H1 (cell line): ENCODE results near the gene SLC25A22. TPM values are rescaled to one million over a fixed set of nuclear protein-coding genes. Genes with fewer than 3 reads are reported as not detected.

ENCODE experiments used
- CTCF ChIA-PET: fragments of 300-600 bp; sonication (Branson Sonifier 250); formaldehyde crosslinking; loops from one replicate; lab custom pipeline; 2021; ENCODE audit not compliant: partially characterized antibody; lab: Charles Lee
- POLR2A ChIA-PET: fragments of 300-600 bp; sonication (Branson Sonifier 250); formaldehyde crosslinking; loops from one replicate; lab custom pipeline; 2021; ENCODE audit warnings: inconsistent platforms; ENCODE audit not compliant: partially characterized antibody; lab: Charles Lee
- DNase-seq, 2 experiments: peaks; one replicate each; pipeline versions ENCODE4 v3.0.0 to v3.0.0-alpha.2; 2010 to 2022; ENCODE audit warnings: low spot score in 2 of 2, low read depth in 1 of 2, mixed read lengths in 1 of 2
- FAIRE-seq: peaks from 2 replicates; lab custom pipeline; 2011; peaks lifted over from hg19 to GRCh38; lab: Jason Lieb, UNC
- H2AFZ ChIP-seq: 2 replicates; pipeline ENCODE4 v1.8.1; 2012; ENCODE audit warnings: low read length, inconsistent platforms
- H2AK5ac ChIP-seq: 2 replicates; pipeline ENCODE4 v1.6.1; 2013; ENCODE audit warnings: low read depth, low read length
- H2BK120ac ChIP-seq: replicated peaks from 2 replicates; pipeline ENCODE3; 2013; ENCODE audit warnings: low read depth, low read length, inconsistent platforms
- H2BK12ac ChIP-seq: 2 replicates; pipeline ENCODE4 v1.6.1; 2013; ENCODE audit warnings: low read depth, low read length
- H2BK15ac ChIP-seq: 2 replicates; pipeline ENCODE4 v1.6.1; 2013; ENCODE audit warnings: low read length
- H2BK20ac ChIP-seq: 2 replicates; pipeline ENCODE4 v1.6.1; 2013; ENCODE audit warnings: low read length
- H2BK5ac ChIP-seq: 2 replicates; pipeline ENCODE4 v1.6.1; 2013; ENCODE audit warnings: low read depth, low read length
- H3K14ac ChIP-seq: 2 replicates; pipeline ENCODE4 v1.6.1; 2013; ENCODE audit warnings: inconsistent platforms; ENCODE audit not compliant: insufficient read length
- H3K18ac ChIP-seq: 2 replicates; pipeline ENCODE4 v1.6.1; 2013; ENCODE audit warnings: low read length; ENCODE audit errors: extremely low read depth
- H3K23ac ChIP-seq: 2 replicates; pipeline ENCODE4 v1.6.1; 2013; ENCODE audit warnings: inconsistent platforms; ENCODE audit not compliant: insufficient read length
- H3K23me2 ChIP-seq: 2 replicates; pipeline ENCODE4 v1.6.1; 2013; ENCODE audit warnings: low read depth, low read length
- H3K27ac ChIP-seq: 2 replicates; pipeline ENCODE4 v1.6.1; 2011; ENCODE audit warnings: low read depth, low read length, inconsistent platforms
- H3K27me3 ChIP-seq, 4 experiments: replicated peaks in 1 of 4; 1 replicate in 1 of 4; 2 replicates in 3 of 4; pipeline versions ENCODE4 v1.6.1 to v1.8.1; 2011 to 2013; ENCODE audit warnings: low read length in 3 of 4, mild to moderate bottlenecking in 3 of 4, inconsistent platforms in 2 of 4, mixed read lengths in 2 of 4, moderate library complexity in 1 of 4; ENCODE audit not compliant: control insufficient read depth in 3 of 4, insufficient read depth in 3 of 4; ENCODE audit errors: extremely low read depth in 1 of 4
- H3K36me3 ChIP-seq, 4 experiments: 2 replicates each; pipeline versions ENCODE4 v1.6.1 to v1.8.1; 2011 to 2013; ENCODE audit warnings: mild to moderate bottlenecking in 4 of 4, low read length in 3 of 4, moderate library complexity in 2 of 4, control low read depth in 1 of 4, inconsistent platforms in 1 of 4; ENCODE audit not compliant: insufficient read depth in 4 of 4, control insufficient read depth in 2 of 4
- H3K4ac ChIP-seq: replicated peaks from 2 replicates; pipeline ENCODE3; 2013; ENCODE audit warnings: low read length, low read depth, mixed read lengths, inconsistent platforms; ENCODE audit not compliant: insufficient read length
- H3K4me1 ChIP-seq, 4 experiments: replicated peaks in 1 of 4; 1 replicate in 1 of 4; 2 replicates in 3 of 4; pipeline versions ENCODE4 v1.6.1 to v1.8.1; 2011 to 2013; ENCODE audit warnings: low read length in 3 of 4, inconsistent platforms in 2 of 4, mixed read lengths in 1 of 4; ENCODE audit not compliant: insufficient read depth in 4 of 4, control insufficient read depth in 3 of 4
- H3K4me2 ChIP-seq, 2 experiments: 2 replicates each; pipeline versions ENCODE4 v1.6.1 to v1.8.1; 2011 to 2013; ENCODE audit warnings: low read depth in 2 of 2, low read length in 2 of 2, control low read depth in 1 of 2, inconsistent platforms in 1 of 2, mild to moderate bottlenecking in 1 of 2; ENCODE audit not compliant: insufficient read depth in 1 of 2
- H3K4me3 ChIP-seq, 4 experiments: fragments of 200-600, 300-600 bp in 1 of 4; sonication (generic), shearing (Covaris generic), sonication (Bioruptor Twin) in 1 of 4; 2 replicates each; pipeline versions ENCODE4 v1.5.1 to v1.8.1; 2011 to 2016; ENCODE audit warnings: low read length in 4 of 4, low read depth in 3 of 4, control low read depth in 2 of 4, inconsistent platforms in 2 of 4, mild to moderate bottlenecking in 2 of 4, mixed read lengths in 1 of 4, moderate library complexity in 1 of 4; ENCODE audit not compliant: insufficient read depth in 2 of 4; ENCODE audit errors: extremely low read depth in 1 of 4
- H3K56ac ChIP-seq: replicated peaks from 2 replicates; pipeline ENCODE3; 2013; ENCODE audit warnings: low read depth, mild to moderate bottlenecking, mixed read lengths, low read length, inconsistent platforms; ENCODE audit not compliant: insufficient read length
- H3K79me1 ChIP-seq: 2 replicates; pipeline ENCODE4 v1.6.1; 2013; ENCODE audit warnings: low read depth, low read length, control low read depth
- H3K79me2 ChIP-seq, 2 experiments: 2 replicates each; pipeline versions ENCODE4 v1.6.1 to v1.8.1; 2012 to 2013; ENCODE audit warnings: low read length in 2 of 2, mild to moderate bottlenecking in 2 of 2, inconsistent platforms in 1 of 2; ENCODE audit not compliant: insufficient read depth in 2 of 2, control insufficient read depth in 1 of 2
- H3K9ac ChIP-seq, 4 experiments: replicated peaks in 1 of 4; 1 replicate in 1 of 4; 2 replicates in 3 of 4; pipeline versions ENCODE4 v1.6.1 to v1.8.1; 2011 to 2013; ENCODE audit warnings: low read depth in 3 of 4, low read length in 3 of 4, control low read depth in 2 of 4, mild to moderate bottlenecking in 2 of 4, moderate library complexity in 2 of 4, inconsistent platforms in 1 of 4; ENCODE audit errors: extremely low read depth in 1 of 4
- H3K9me3 ChIP-seq, 2 experiments: 2 replicates each; pipeline versions ENCODE4 v1.6.1 to v1.8.1; 2012 to 2013; ENCODE audit warnings: mild to moderate bottlenecking in 2 of 2, moderate library complexity in 2 of 2, control low read depth in 1 of 2, inconsistent platforms in 1 of 2, low read depth in 1 of 2, low read length in 1 of 2, mixed read lengths in 1 of 2; ENCODE audit not compliant: insufficient read depth in 2 of 2
- H4K20me1 ChIP-seq, 2 experiments: replicated peaks in 1 of 2; 2 replicates each; pipeline versions ENCODE3 to v1.8.1; 2011 to 2013; ENCODE audit warnings: inconsistent platforms in 2 of 2, low read length in 2 of 2, mild to moderate bottlenecking in 1 of 2; ENCODE audit not compliant: insufficient read depth in 2 of 2, control insufficient read depth in 1 of 2
- H4K5ac ChIP-seq: 2 replicates; pipeline ENCODE4 v1.6.1; 2013; ENCODE audit warnings: low read length, low read depth, mixed read lengths, inconsistent platforms; ENCODE audit not compliant: insufficient read length
- H4K8ac ChIP-seq: 2 replicates; pipeline ENCODE4 v1.8.0; 2013; ENCODE audit warnings: mild to moderate bottlenecking, moderate library complexity, low read length, inconsistent platforms; ENCODE audit not compliant: insufficient read depth; ENCODE audit errors: extremely low read depth
- H4K91ac ChIP-seq: replicated peaks from 2 replicates; pipeline ENCODE3; 2013; ENCODE audit warnings: low read length, mixed read lengths, inconsistent platforms; ENCODE audit not compliant: insufficient read length
- CTCF ChIP-seq, 3 experiments: IDR thresholded peaks; 1 replicate in 2 of 3; 2 replicates in 1 of 3; pipeline versions ENCODE4 v1.5.1 to v1.6.1; 2011; ENCODE audit warnings: low read length in 3 of 3, mild to moderate bottlenecking in 3 of 3, inconsistent platforms in 2 of 3, low read depth in 1 of 3, moderate library complexity in 1 of 3; ENCODE audit not compliant: insufficient read depth in 1 of 3; ENCODE audit errors: control extremely low read depth in 1 of 3
- EZH2 ChIP-seq: fragments of 200-600 bp; sonication (generic); IDR thresholded peaks from 2 replicates; pipeline ENCODE4 v1.7.1; 2012; ENCODE audit warnings: low read depth, mild to moderate bottlenecking, moderate library complexity, low read length, inconsistent platforms; ENCODE audit not compliant: severe bottlenecking
- JUN ChIP-seq: IDR thresholded peaks from 2 replicates; pipeline ENCODE4 v1.6.1; 2011; ENCODE audit warnings: low read depth, mild to moderate bottlenecking, improper control_type of control experiment, low read length
- KDM1A ChIP-seq: fragments of 200-600, 300-600 bp; sonication (generic); IDR thresholded peaks from 2 replicates; pipeline ENCODE4 v1.7.1; 2016; ENCODE audit warnings: mild to moderate bottlenecking, low read length, borderline replicate concordance
- PHF8 ChIP-seq: fragments of 200-600 bp; sonication (generic); conservative IDR thresholded peaks from 2 replicates; pipeline ENCODE4 v1.7.1; 2012; ENCODE audit warnings: low read depth, mild to moderate bottlenecking, inconsistent platforms, low read length, moderate library complexity
- RBBP5 ChIP-seq: IDR thresholded peaks from 2 replicates; pipeline ENCODE4 v1.7.1; 2012; ENCODE audit warnings: low read depth, mild to moderate bottlenecking, inconsistent platforms, low read length, moderate library complexity, borderline replicate concordance
- SIRT6 ChIP-seq: IDR thresholded peaks from one replicate; pipeline ENCODE4 v1.7.1; 2012; ENCODE audit warnings: low read length, inconsistent platforms
- SUZ12 ChIP-seq: fragments of 200-600 bp; sonication (generic); IDR thresholded peaks from 2 replicates; pipeline ENCODE4 v1.6.1; 2012; ENCODE audit warnings: mild to moderate bottlenecking, inconsistent platforms, low read length, moderate library complexity, mixed read lengths
- WGBS, 2 experiments: shearing (Covaris generic) in 1 of 2; methylation state at CpG; one replicate each; pipeline versions ENCODE4 v1.1.6 to v1.1.7; 2013 to 2015; ENCODE audit warnings: low lambda C conversion rate in 2 of 2, mixed read lengths in 2 of 2, inconsistent platforms in 1 of 2, low coverage in 1 of 2, missing lambda C conversion rate in 1 of 2; ENCODE audit not compliant: insufficient replicate concordance in 2 of 2, insufficient coverage in 1 of 2, insufficient read length in 1 of 2; ENCODE audit errors: extremely low coverage in 1 of 2, missing lambda C conversion rate in 1 of 2; 5-methylcytosine and 5-hydroxymethylcytosine counted together
- polyA plus RNA-seq, 7 experiments: library from polyadenylated mRNA; depleted of rRNA in 3 of 7; stranded (reverse) in 5 of 7; unstranded in 2 of 7; fragments of >200 nt in 5 of 7; fragments of 200-250 nt in 2 of 7; gene quantifications; 1 replicate in 5 of 7; 2 replicates in 1 of 7; 4 replicates in 1 of 7; pipeline versions ENCODE4 v1.2.1 to v1.2.3, GENCODE V29; 2011 to 2013; ENCODE audit warnings: missing spikeins in 2 of 7, mixed read lengths in 2 of 7
- total RNA-seq: library from RNA; stranded (reverse); fragmentation: NEBNext Ultra II Directional; extraction: Animal tissue kit (Norgen Biotek cat#: 25700); gene quantifications from 2 replicates; pipeline ENCODE4 v1.2.1, GENCODE V29; 2021

The SLC25A22 gene
- total and polyA plus RNA-seq, 2 of the 8 experiments (the other 6 are each of a cell fraction or from before 2014, with no cell fraction given) = 31.5 to 48.0 TPM

- peaks cover 0 to 10% (median 1%) of the 10 kb centered on the region in 4 experiments; a peak in 1 of 8 replicates for H3K36me3 ChIP-seq
- H2BK20ac ChIP-seq = peak overlapping the region; percentile 61; the same call in 1 of the 2 replicates
- ChIA-PET CTCF (interaction anchor here (1.4 to 3.5 kb wide), 6 partner anchors 11 to 30 kb away, joined by 3 to 26 read pairs (median 6); partner anchors contain the start of genes POLR2L and TSPAN4), POLR2A (interaction anchor here (0.9 to 53.0 kb wide), 4 partner anchors 2 to 81 kb away, joined by 3 to 1917 read pairs (median 960); partner anchors contain the start of genes CD151, CEND1, CRACR2B and PIDD1)
- no peak overlapping the region for H3K27ac ChIP-seq
- no peak overlapping the region for H3K23ac ChIP-seq
- peak overlapping the region; percentile 20 for H4K5ac ChIP-seq
- no peak overlapping the region for H3K56ac ChIP-seq
- H3K4me3 ChIP-seq = peak overlapping the region in 2 of 4 experiments; percentile 62 to 74; a peak in 4 of 8 replicates
- H3K4me1 ChIP-seq = peaks cover 0 to 47% (median 40%) of the 10 kb centered on the region in 4 experiments; a peak in 6 of 7 replicates
- H3K23me2 ChIP-seq = peaks cover 33% of the 10 kb centered on the region
- peak overlapping the region; percentile 92; the same call in 1 of the 2 replicates for H2BK12ac ChIP-seq
- peak overlapping the region in 1 of 4 experiments; percentile 5; a peak in 1 of 7 replicates for H3K9ac ChIP-seq
- H4K8ac ChIP-seq = no peak overlapping the region
- peaks cover 6 to 41% (median 31%) of the 10 kb centered on the region in 4 experiments for H3K27me3 ChIP-seq
- peak overlapping the region; percentile 85; the same call in 1 of the 2 replicates for H2BK5ac ChIP-seq
- H4K91ac ChIP-seq = peak overlapping the region; percentile 37
- peak overlapping the region; percentile 92 for H2BK15ac ChIP-seq
- WGBS, 2 experiments = 59% methylated on average over 20 of the region's 21 CpGs; no CpG with 5 or more reads in 1 of the 2 experiments
- no peak overlapping the region for H3K14ac ChIP-seq
- H3K4ac ChIP-seq = peak overlapping the region; percentile 48
- peak overlapping the region; percentile 84 to 98 for H3K4me2 ChIP-seq
- peaks cover 2 to 8% of the 10 kb centered on the region in 2 experiments for H4K20me1 ChIP-seq
- peak overlapping the region; percentile 95 for H3K18ac ChIP-seq
- no peaks in the 10 kb centered on the region for H3K9me3 ChIP-seq
- H2AFZ ChIP-seq = no peak overlapping the region
- H3K79me1 ChIP-seq = no peaks in the 10 kb centered on the region; the same call in 1 of the 2 replicates
- H2AK5ac ChIP-seq = peak overlapping the region; percentile 49; the same call in 1 of the 2 replicates
- DNase-seq (no peak), FAIRE-seq (no peak)
- H3K79me2 ChIP-seq = no peaks in the 10 kb centered on the region
- no peak overlapping the region for H2BK120ac ChIP-seq
- TF ChIP-seq KDM1A (no peak), SIRT6 (no peak), JUN (no peak), RBBP5 (no peak), EZH2 (no peak), CTCF (IDR thresholded peaks at IDR 0.05; ENCODE audit: control extremely low read depth in 1 of 3, insufficient read depth in 1 of 3, low read depth in 1 of 3, low read length in 3 of 3) (no peak), PHF8 (no peak), SUZ12 (no peak)
Observed at GRCh38 chr11:828506-829175, 30.6 kb upstream of the SLC25A22 start.
